ENCODE data around the gene KANSL1. TPM values are rescaled to one million over a fixed set of nuclear protein-coding genes. Genes with fewer than 3 reads are reported as not detected.

Gene KANSL1
- total and polyA plus RNA-seq, 2 of the 4 experiments (the other 2 are of a cell fraction), result 19.1 to 49.6 TPM

DNA sequence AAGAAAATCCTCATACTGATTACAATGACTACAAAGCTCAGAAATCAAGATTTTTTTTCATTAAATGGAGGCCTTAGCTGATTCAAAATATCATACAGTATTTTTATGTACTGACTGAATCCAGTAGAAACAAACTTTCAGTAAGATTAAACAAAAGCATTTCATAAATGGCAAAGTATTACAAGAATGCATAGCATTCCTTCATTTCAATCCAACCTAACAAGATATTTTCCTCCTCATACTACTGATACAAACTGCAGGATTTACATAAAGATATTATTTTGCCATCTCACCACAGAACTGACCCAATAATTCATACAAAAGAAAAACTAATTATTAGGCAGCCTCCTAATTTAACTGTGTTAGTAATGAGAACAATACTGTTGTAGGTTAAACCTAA lies 6.2 kb upstream of the KANSL1 start:
- no peak overlapping the region for H2AK5ac ChIP-seq (ENCODE audit: low read depth, low read length)
- peak overlapping the region; percentile 84; the same call in 1 of the 2 replicates for H3K14ac ChIP-seq (replicated peaks; ENCODE audit: low read depth, low read length)
- no peaks in the 10 kb centered on the region for H3K9me3 ChIP-seq (ENCODE audit: control insufficient read depth, insufficient read depth, low read length)
- no peak overlapping the region for H2BK20ac ChIP-seq (ENCODE audit: low read depth, low read length)
- H3K4me2 ChIP-seq (ENCODE audit: low read depth, low read length), result peak overlapping the region; percentile 71; the same call in 1 of the 2 replicates
- no peak overlapping the region for H3K23ac ChIP-seq (ENCODE audit: low read depth, low read length)
- no peak overlapping the region for H3K56ac ChIP-seq (ENCODE audit: extremely low read depth, insufficient read depth, low read length)
- peak overlapping the region; percentile 82 for H2BK5ac ChIP-seq (ENCODE audit: low read depth, low read length, poor library complexity, severe bottlenecking)
- no peak overlapping the region for H4K91ac ChIP-seq (ENCODE audit: insufficient read depth, low read depth, low read length)
- H2AFZ ChIP-seq (replicated peaks; ENCODE audit: low read length, poor library complexity), result no peak overlapping the region
- ChIA-PET POLR2A (ENCODE audit: unreplicated experiment) (no interaction called here), CTCF (interaction anchor here (0.6 to 1.4 kb wide), 3 partner anchors 12 to 155 kb away, joined by 4 to 7 read pairs (median 5); no protein-coding TSS in a partner anchor)
- in situ Hi-C loops (cut with MboI; ENCODE audit: low sequenced_read_pairs) (no loop called here), dilution Hi-C loops (cut with HindIII; ENCODE audit: low sequenced_read_pairs, unreplicated experiment) (no loop called here), intact Hi-C loops (cut with micrococcal nuclease) (no loop called here)
- DNase-seq (peak; percentile 40), ATAC-seq (ENCODE audit: low read depth) (peak; percentile 78)
- TF ChIP-seq MAZ (IDR thresholded peaks at IDR 0.05; ENCODE audit: borderline replicate concordance, low read depth, low read length), result no peak
- TF ChIP-seq RAD21 (IDR thresholded peaks at IDR 0.05; ENCODE audit: low read length), result no peak
- no peak for TF ChIP-seq SMC3 (IDR thresholded peaks at IDR 0.05; ENCODE audit: low read depth, low read length)
- no peak for TF ChIP-seq RFX5 (IDR thresholded peaks at IDR 0.05; ENCODE audit: low read depth, low read length)
- no peak for TF ChIP-seq FOS (IDR thresholded peaks at IDR 0.05; ENCODE audit: low read depth, low read length)
- TF ChIP-seq, protein P1, sequence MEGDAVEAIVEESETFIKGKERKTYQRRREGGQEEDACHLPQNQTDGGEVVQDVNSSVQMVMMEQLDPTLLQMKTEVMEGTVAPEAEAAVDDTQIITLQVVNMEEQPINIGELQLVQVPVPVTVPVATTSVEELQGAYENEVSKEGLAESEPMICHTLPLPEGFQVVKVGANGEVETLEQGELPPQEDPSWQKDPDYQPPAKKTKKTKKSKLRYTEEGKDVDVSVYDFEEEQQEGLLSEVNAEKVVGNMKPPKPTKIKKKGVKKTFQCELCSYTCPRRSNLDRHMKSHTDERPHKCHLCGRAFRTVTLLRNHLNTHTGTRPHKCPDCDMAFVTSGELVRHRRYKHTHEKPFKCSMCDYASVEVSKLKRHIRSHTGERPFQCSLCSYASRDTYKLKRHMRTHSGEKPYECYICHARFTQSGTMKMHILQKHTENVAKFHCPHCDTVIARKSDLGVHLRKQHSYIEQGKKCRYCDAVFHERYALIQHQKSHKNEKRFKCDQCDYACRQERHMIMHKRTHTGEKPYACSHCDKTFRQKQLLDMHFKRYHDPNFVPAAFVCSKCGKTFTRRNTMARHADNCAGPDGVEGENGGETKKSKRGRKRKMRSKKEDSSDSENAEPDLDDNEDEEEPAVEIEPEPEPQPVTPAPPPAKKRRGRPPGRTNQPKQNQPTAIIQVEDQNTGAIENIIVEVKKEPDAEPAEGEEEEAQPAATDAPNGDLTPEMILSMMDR (conservative IDR thresholded peaks at IDR 0.05; ENCODE audit: low read depth, low read length), result no peak
- TF ChIP-seq, protein P2, sequence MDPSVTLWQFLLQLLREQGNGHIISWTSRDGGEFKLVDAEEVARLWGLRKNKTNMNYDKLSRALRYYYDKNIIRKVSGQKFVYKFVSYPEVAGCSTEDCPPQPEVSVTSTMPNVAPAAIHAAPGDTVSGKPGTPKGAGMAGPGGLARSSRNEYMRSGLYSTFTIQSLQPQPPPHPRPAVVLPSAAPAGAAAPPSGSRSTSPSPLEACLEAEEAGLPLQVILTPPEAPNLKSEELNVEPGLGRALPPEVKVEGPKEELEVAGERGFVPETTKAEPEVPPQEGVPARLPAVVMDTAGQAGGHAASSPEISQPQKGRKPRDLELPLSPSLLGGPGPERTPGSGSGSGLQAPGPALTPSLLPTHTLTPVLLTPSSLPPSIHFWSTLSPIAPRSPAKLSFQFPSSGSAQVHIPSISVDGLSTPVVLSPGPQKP (IDR thresholded peaks at IDR 0.05; ENCODE audit: borderline replicate concordance, low read depth, low read length), result no peak
- TF ChIP-seq, protein P3, sequence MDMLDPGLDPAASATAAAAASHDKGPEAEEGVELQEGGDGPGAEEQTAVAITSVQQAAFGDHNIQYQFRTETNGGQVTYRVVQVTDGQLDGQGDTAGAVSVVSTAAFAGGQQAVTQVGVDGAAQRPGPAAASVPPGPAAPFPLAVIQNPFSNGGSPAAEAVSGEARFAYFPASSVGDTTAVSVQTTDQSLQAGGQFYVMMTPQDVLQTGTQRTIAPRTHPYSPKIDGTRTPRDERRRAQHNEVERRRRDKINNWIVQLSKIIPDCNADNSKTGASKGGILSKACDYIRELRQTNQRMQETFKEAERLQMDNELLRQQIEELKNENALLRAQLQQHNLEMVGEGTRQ (IDR thresholded peaks at IDR 0.05; ENCODE audit: low read depth, low read length), result no peak
- TF ChIP-seq CHD1 (IDR thresholded peaks at IDR 0.05; ENCODE audit: low read depth, low read length), result no peak
- no peak for TF ChIP-seq BHLHE40 (IDR thresholded peaks at IDR 0.05; ENCODE audit: low read depth, low read length)
- TF ChIP-seq POLR2A (IDR thresholded peaks at IDR 0.05; ENCODE audit: low read depth, low read length), result no peak
- no peak for TF ChIP-seq CEBPB (IDR thresholded peaks at IDR 0.05; ENCODE audit: low read depth, low read length)
- TF ChIP-seq NFE2L2 (IDR thresholded peaks at IDR 0.05; ENCODE audit: low read depth, low read length), result no peak
- no peak for TF ChIP-seq MXI1 (IDR thresholded peaks at IDR 0.05; ENCODE audit: borderline replicate concordance, low read depth, low read length)
- TF ChIP-seq MAFK (IDR thresholded peaks at IDR 0.05; ENCODE audit: low read depth, low read length), result no peak
- no peak for TF ChIP-seq RCOR1 (IDR thresholded peaks at IDR 0.05; ENCODE audit: insufficient replicate concordance, low read length)
- H3K27ac ChIP-seq (ENCODE audit: insufficient read depth, low read length), result peak overlapping the region; percentile 27; the same call in 1 of the 2 replicates
- H3K27me3 ChIP-seq (ENCODE audit: control insufficient read depth, insufficient read depth, low read length), result no peaks in the 10 kb centered on the region
- H3K4me1 ChIP-seq (ENCODE audit: control insufficient read depth, insufficient read depth, low read length), result peaks cover 11% of the 10 kb centered on the region
- H3K9me1 ChIP-seq (ENCODE audit: insufficient read depth, low read length), result peaks cover 17% of the 10 kb centered on the region; the same call in 1 of the 2 replicates
- H3K18ac ChIP-seq (ENCODE audit: low read depth, low read length), result peak overlapping the region; percentile 32; the same call in 1 of the 2 replicates
- H3K79me1 ChIP-seq (ENCODE audit: low read depth in 1 of 2, low read length in 2 of 2), result peaks cover 24 to 82% of the 10 kb centered on the region in 2 experiments
- peaks cover 28% of the 10 kb centered on the region for H4K20me1 ChIP-seq (ENCODE audit: insufficient read depth, low read length)
- no peak overlapping the region for H2AK9ac ChIP-seq (replicated peaks; ENCODE audit: low read depth, low read length, poor library complexity)
- H3K9ac ChIP-seq (ENCODE audit: low read depth, low read length), result no peak overlapping the region
- no peak overlapping the region for H4K8ac ChIP-seq (ENCODE audit: low read depth in 2 of 2, low read length in 2 of 2)
- no peak overlapping the region for H4K5ac ChIP-seq (ENCODE audit: low read depth, low read length)
- peak overlapping the region; percentile 36; the same call in 1 of the 2 replicates for H3K4ac ChIP-seq (ENCODE audit: low read depth, low read length)
- H2BK15ac ChIP-seq (ENCODE audit: low read depth, low read length), result no peak overlapping the region
- no peak overlapping the region for H3K4me3 ChIP-seq (ENCODE audit: insufficient read depth, low read depth, low read length)
- BruUV-seq (replicated peaks), result no TSS peak
- no peaks in the 10 kb centered on the region for H3K36me3 ChIP-seq (ENCODE audit: control insufficient read depth, insufficient read depth, low read length)
- peak overlapping the region; percentile 14; the same call in 1 of the 2 replicates for H2BK120ac ChIP-seq (ENCODE audit: low read depth, low read length)

Measured in IMR-90 (cell line).